Upper lobe of left lung (tissue), 6 donors: ENCODE measurements around the gene PRMT6. TPM values are rescaled to one million over a fixed set of nuclear protein-coding genes. Genes with fewer than 3 reads are reported as not detected.
"Not testable (repeated sequence)": the region's sequence is repeated elsewhere in the genome, so short reads cannot be mapped to it uniquely, and the experiment has no call there.

Source experiments
- ATAC-seq, 2 donors: fragments of 200-7000 bp; cut with Tn5 transposase; one replicate each; pipeline ENCODE4 v1.9.1; 2022; ENCODE audit warnings: mild to moderate bottlenecking in 2 of 2, moderate library complexity in 2 of 2; ENCODE audit not compliant: low FRiP score in 2 of 2
- DNase-seq, 2 donors: peaks; one replicate each; pipeline ENCODE4 v3.0.0-alpha.2; 2019 to 2020
- H3K27ac ChIP-seq, 4 donors: fragments of 200-600 bp; sonication (generic); one replicate each; pipeline ENCODE4 v1.5.1; 2016 to 2019
- H3K27me3 ChIP-seq, 4 donors: fragments of 200-600 bp; sonication (generic); one replicate each; pipeline ENCODE4 v1.5.1; 2017 to 2019
- H3K36me3 ChIP-seq, 4 donors: fragments of 200-600 bp; sonication (generic); one replicate each; pipeline ENCODE4 v1.5.1; 2016 to 2019
- H3K4me1 ChIP-seq, 4 donors: fragments of 200-600 bp; sonication (generic); one replicate each; pipeline ENCODE4 v1.5.1; 2018 to 2019
- H3K4me3 ChIP-seq, 4 donors: fragments of 200-600 bp; sonication (generic); one replicate each; pipeline ENCODE4 v1.5.1; 2017 to 2019; ENCODE audit warnings: mild to moderate bottlenecking in 2 of 4, moderate library complexity in 1 of 4
- H3K9me3 ChIP-seq, 4 donors: fragments of 200-600 bp; sonication (generic); one replicate each; pipeline ENCODE4 v1.5.1; 2018 to 2019
- CTCF ChIP-seq, 6 experiments: fragments of 450-650 bp in 4 of 6; fragments of 200-600 bp in 2 of 6; sonication (generic) in 2 of 6; IDR thresholded peaks; one replicate each; pipeline ENCODE4 v1.5.1; 2016 to 2019; ENCODE audit warnings: antibody characterized with exemption in 6 of 6
- EP300 ChIP-seq, 4 donors: sonication (generic); formaldehyde crosslinking; IDR thresholded peaks; one replicate each; pipeline ENCODE4 v1.5.1; 2017; ENCODE audit warnings: antibody characterized with exemption in 4 of 4, control low read depth in 2 of 4
- POLR2A ChIP-seq, 4 donors: fragments of 450-650 bp; IDR thresholded peaks; one replicate each; pipeline ENCODE4 v1.5.1; 2016 to 2017; ENCODE audit warnings: antibody characterized with exemption in 4 of 4, mild to moderate bottlenecking in 2 of 4
- POLR2AphosphoS5 ChIP-seq, 2 donors: sonication (generic); formaldehyde crosslinking; IDR thresholded peaks; one replicate each; pipeline ENCODE4 v1.5.1; 2017; ENCODE audit warnings: antibody characterized with exemption in 2 of 2
- WGBS, 2 donors: methylation state at CpG; one replicate each; pipeline ENCODE4 v1.1.5; 2017 to 2018; 5-methylcytosine and 5-hydroxymethylcytosine counted together
- total RNA-seq, 6 donors: library from RNA; depleted of rRNA in 4 of 6; stranded (reverse); fragments of >200 nt in 4 of 6; gene quantifications; one replicate each; pipeline versions ENCODE4 v1.1.0 to v1.2.1, GENCODE V29; 2016 to 2021
- donor health status: DM: no; HTN: no; CAD: no; lungs with moderate emphysema.
- donor health status: DM: no; HTN: yes; CAD: no; lungs with severe emphysema.

PRMT6 gene
- total RNA-seq, 6 donors from 2014 or later, result 10.4 to 18.9 (median 12.3) TPM

DNA sequence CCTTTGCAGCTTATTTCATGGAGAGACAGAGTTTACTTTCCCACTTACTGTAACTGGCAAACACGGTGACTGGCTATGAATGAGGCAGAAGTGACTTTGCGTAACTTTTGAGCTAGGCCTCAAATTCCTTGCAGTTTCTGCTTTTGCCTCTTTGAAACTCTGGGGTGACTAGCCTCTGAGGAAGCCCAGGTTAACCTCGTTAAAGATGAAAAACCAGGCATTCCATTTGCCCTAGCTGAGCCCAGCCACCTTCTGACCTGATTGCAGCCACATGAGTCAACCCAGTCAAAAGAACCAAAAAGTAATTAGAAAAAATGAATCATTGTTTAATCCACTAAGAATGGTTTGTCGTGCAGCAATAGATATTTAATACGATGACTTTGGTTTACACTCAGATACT lies 20.4 kb downstream of the PRMT6 start:
- Histone ChIP-seq H3K4me3 (no peak overlapping the region), H3K4me1 (no peaks in the 10 kb centered on the region), H3K9me3 (no peaks in the 10 kb centered on the region), H3K27me3 (no peaks in the 10 kb centered on the region), H3K27ac (no peak overlapping the region), H3K36me3 (no peaks in the 10 kb centered on the region)
- DNase-seq, result no peak
- 78 to 79% methylated on average over 5 of the region's 5 CpGs for WGBS, 2 donors
- TF ChIP-seq POLR2AphosphoS5 (IDR thresholded peaks at IDR 0.05), result no peak
- no peak for ATAC-seq

- Histone ChIP-seq H3K9me3 (peaks cover 0 to 7% (median 0%) of the 10 kb centered on the region in 4 donors), H3K4me1 (no peaks in the 10 kb centered on the region), H3K27ac (no peak overlapping the region), H3K27me3 (no peaks in the 10 kb centered on the region), H3K4me3 (no peak overlapping the region), H3K36me3 (no peaks in the 10 kb centered on the region)
- 30 to 39% methylated on average over 1 of the region's 1 CpG for WGBS, 2 donors
- no peak for TF ChIP-seq EP300 (IDR thresholded peaks at IDR 0.05)
- no peak for TF ChIP-seq POLR2A (IDR thresholded peaks at IDR 0.05)
- no peak for TF ChIP-seq POLR2AphosphoS5 (IDR thresholded peaks at IDR 0.05)
- TF ChIP-seq CTCF (IDR thresholded peaks at IDR 0.05), result no peak
- DNase-seq (no peak), ATAC-seq (no peak)
Observed at GRCh38 chr1:107079249-107079648, 22.8 kb downstream of the PRMT6 start.

DNA sequence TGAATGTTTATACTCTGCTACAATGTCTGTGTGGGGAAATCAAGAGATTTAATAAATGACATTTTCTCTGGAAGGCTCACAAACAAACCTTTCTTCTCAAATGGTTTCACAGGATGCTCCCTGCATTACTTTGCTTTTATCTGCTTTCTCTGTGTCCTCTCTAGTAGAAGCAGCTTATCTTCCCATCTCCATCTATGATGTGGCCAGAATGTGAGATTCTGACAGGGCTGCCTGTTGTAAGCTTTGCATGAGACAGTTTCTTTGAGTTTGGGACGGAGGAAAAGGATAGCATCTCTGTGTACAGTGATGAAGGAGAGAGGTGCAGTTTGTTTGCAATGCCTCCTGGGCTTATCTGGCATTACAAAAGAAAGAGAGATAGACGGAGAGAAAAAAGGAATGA lies 24.6 kb downstream of the PRMT6 start:
- Histone ChIP-seq H3K36me3 (no peaks in the 10 kb centered on the region), H3K9me3 (peaks cover 0 to 9% (median 5%) of the 10 kb centered on the region in 4 donors), H3K27ac (no peak overlapping the region), H3K4me3 (no peak overlapping the region), H3K4me1 (no peaks in the 10 kb centered on the region), H3K27me3 (no peaks in the 10 kb centered on the region)
- DNase-seq (no peak), ATAC-seq (no peak)
- no peak for TF ChIP-seq EP300 (IDR thresholded peaks at IDR 0.05)
- no peak for TF ChIP-seq POLR2A (IDR thresholded peaks at IDR 0.05)
- no peak for TF ChIP-seq POLR2AphosphoS5 (IDR thresholded peaks at IDR 0.05)
- no peak for TF ChIP-seq CTCF (IDR thresholded peaks at IDR 0.05)
- WGBS, 2 donors, result 58 to 59% methylated on average over 2 of the region's 2 CpGs

DNA sequence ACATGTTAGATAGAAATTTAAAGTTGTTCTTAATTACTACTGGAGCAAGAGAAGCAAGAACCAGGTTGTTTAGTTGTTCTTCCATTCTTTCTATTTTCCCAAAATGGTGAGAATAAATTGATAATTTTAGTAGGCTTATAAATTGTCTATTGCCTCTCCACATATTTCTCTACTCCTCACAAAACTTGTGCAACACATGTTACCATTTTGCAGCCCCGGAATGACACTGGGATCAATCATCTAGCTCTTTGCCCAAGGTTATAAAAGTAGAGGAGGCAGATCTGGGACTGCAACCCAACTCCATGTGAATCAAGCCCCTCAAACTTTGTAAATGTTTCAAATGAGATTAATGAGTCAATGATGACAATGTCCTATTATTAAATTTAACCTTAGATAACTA lies 34.9 kb downstream of the PRMT6 start:
- H3K4me3 ChIP-seq, result no peak overlapping the region
- no peaks in the 10 kb centered on the region for H3K4me1 ChIP-seq
- no peak for TF ChIP-seq POLR2A (IDR thresholded peaks at IDR 0.05)
- no peak for TF ChIP-seq POLR2AphosphoS5 (IDR thresholded peaks at IDR 0.05)
- no peak for TF ChIP-seq EP300 (IDR thresholded peaks at IDR 0.05)
- no peak for TF ChIP-seq CTCF (IDR thresholded peaks at IDR 0.05)
- H3K9me3 ChIP-seq, result no peaks in the 10 kb centered on the region
- no peak overlapping the region for H3K27ac ChIP-seq
- no peaks in the 10 kb centered on the region for H3K27me3 ChIP-seq
- WGBS, 2 donors, result 91 to 100% methylated on average over 1 of the region's 1 CpG
- no peak for ATAC-seq
- DNase-seq, result no peak
- no peaks in the 10 kb centered on the region for H3K36me3 ChIP-seq

DNA sequence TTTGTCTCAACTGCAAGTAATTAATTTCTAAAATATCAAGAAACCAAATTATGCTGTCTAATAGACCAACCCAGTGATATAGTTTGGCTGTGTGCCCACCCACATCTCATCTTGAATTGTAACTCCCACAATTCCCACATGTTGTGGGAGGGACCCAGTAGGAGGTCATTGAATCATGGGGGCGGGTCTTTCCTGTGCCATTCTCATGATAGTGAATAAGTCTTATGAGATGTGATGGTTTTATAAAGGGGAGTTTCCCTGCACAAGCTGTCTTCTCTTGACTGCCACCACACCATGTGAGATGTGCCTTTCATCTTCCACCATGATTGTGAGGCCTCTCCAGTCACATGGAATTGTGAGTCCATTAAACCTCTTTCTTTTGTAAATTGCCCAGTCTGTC lies 36.9 kb downstream of the PRMT6 start:
- not testable (repeated sequence) for H3K4me1 ChIP-seq, DNase-seq, H3K36me3 ChIP-seq, H3K27ac ChIP-seq, ATAC-seq, H3K4me3 ChIP-seq, H3K9me3 ChIP-seq, H3K27me3 ChIP-seq
- 80 to 88% methylated on average over 1 of the region's 1 CpG for WGBS, 2 donors

GRCh38 chr1:107095647-107096046 lies 39.2 kb downstream of the PRMT6 start:
- Histone ChIP-seq H3K27me3 (no peaks in the 10 kb centered on the region), H3K4me1 (no peaks in the 10 kb centered on the region), H3K9me3 (no peaks in the 10 kb centered on the region), H3K36me3 (no peaks in the 10 kb centered on the region), H3K4me3 (no peak overlapping the region), H3K27ac (no peak overlapping the region)
- DNase-seq (no peak), ATAC-seq (no peak)
- TF ChIP-seq POLR2A (IDR thresholded peaks at IDR 0.05) (no peak), CTCF (IDR thresholded peaks at IDR 0.05) (no peak), POLR2AphosphoS5 (IDR thresholded peaks at IDR 0.05) (no peak), EP300 (IDR thresholded peaks at IDR 0.05) (no peak)
